OCI-LY1 (cell line): ENCODE data around the gene SNAPC4.

Experiments
- CTCF ChIP-seq: fragments of 200-600 bp; sonication (generic), shearing (Covaris generic); IDR thresholded peaks from 2 replicates; pipeline ENCODE4 v1.5.1; 2017; ENCODE audit warnings: mild to moderate bottlenecking, antibody characterized with exemption, low read length, moderate library complexity, mixed read lengths
- EZH2 ChIP-seq: fragments of 200-600 bp; sonication (generic), shearing (Covaris generic); IDR thresholded peaks from 2 replicates; pipeline ENCODE4 v1.8.0; 2017; ENCODE audit warnings: borderline replicate concordance, mixed run types, mild to moderate bottlenecking, antibody characterized with exemption, low read length, moderate library complexity, mixed read lengths

GRCh38 chr9:136433849-136434579 lies 34.0 kb upstream of the SNAPC4 start:
- TF ChIP-seq EZH2 (no peak), CTCF (no peak)
